ENCODE results near the gene PSRC1. TPM values are rescaled to one million over a fixed set of nuclear protein-coding genes. Genes with fewer than 3 reads are reported as not detected.
A peak's percentile ranks its signal among the peaks of the same experiment; 100 is the strongest.

Gene PSRC1
- total RNA-seq, 1 experiment from 2014 or later: 68.4 TPM

DNA sequence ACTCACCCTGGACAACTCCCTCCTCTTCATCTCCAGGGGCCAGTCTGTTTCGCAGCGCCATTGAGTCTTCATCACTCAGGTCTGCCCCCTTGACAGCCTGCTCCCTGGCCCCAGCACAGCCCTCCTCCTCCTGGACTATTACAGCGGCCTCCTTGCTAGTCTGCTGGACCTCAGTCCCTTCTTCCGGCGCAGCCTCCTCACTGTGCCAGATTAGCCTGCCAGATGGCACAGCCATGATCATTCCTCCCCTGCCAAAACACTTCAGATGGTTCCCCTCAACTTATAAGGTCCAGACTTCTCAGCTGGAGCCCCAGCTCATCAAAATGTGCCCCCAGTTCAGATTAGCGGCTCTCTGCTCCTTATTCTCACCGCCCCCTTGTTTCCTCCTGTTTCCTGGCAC lies 40.6 kb downstream of the PSRC1 start (continued):
- TF ChIP-seq ARID4B (CRISPR knock-in tag; IDR thresholded peaks at IDR 0.05; ENCODE audit: borderline replicate concordance) (no peak), ZNF121 (CRISPR knock-in tag; IDR thresholded peaks at IDR 0.05) (no peak), RELA (CRISPR knock-in tag; IDR thresholded peaks at IDR 0.05; ENCODE audit: borderline replicate concordance) (no peak), PRDM15 (CRISPR knock-in tag; IDR thresholded peaks at IDR 0.05) (no peak), ZNF317 (CRISPR knock-in tag; IDR thresholded peaks at IDR 0.05; ENCODE audit: borderline replicate concordance, low read depth) (no peak), ZNF232 (CRISPR knock-in tag; IDR thresholded peaks at IDR 0.05) (no peak)
- TF ChIP-seq, protein P1, sequence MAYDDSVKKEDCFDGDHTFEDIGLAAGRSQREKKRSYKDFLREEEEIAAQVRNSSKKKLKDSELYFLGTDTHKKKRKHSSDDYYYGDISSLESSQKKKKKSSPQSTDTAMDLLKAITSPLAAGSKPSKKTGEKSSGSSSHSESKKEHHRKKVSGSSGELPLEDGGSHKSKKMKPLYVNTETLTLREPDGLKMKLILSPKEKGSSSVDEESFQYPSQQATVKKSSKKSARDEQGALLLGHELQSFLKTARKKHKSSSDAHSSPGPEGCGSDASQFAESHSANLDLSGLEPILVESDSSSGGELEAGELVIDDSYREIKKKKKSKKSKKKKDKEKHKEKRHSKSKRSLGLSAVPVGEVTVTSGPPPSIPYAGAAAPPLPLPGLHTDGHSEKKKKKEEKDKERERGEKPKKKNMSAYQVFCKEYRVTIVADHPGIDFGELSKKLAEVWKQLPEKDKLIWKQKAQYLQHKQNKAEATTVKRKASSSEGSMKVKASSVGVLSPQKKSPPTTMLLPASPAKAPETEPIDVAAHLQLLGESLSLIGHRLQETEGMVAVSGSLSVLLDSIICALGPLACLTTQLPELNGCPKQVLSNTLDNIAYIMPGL (CRISPR knock-in tag; IDR thresholded peaks at IDR 0.05): no peak
- TF ChIP-seq, protein P2, sequence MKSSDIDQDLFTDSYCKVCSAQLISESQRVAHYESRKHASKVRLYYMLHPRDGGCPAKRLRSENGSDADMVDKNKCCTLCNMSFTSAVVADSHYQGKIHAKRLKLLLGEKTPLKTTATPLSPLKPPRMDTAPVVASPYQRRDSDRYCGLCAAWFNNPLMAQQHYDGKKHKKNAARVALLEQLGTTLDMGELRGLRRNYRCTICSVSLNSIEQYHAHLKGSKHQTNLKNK (CRISPR knock-in tag; IDR thresholded peaks at IDR 0.05): no peak

DNA sequence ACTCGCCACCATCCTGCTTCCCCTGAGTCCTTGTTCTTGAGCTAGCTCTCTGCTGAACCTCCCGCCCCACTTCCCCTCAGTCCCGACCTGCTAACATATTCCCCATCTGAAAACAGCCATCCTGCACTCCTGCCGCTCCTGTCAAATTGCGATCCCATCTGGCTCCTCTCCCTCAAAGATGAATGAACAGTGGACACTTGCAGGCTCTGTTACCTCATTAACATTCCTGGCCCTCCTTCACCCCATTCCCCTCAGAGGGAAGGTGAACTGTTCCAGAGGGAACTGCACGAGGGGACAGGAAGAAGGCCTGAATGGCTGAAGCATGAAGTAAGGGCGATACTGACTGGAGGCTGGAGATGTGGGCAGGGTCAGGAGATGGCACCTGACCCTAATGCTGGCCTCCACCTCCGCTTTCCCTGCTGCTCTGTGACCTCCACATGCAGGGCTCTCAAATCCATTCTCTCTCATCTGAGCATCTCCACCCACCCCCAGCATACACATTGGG lies 41.1 kb downstream of the PSRC1 start:
- H3K4me3 Mint-ChIP-seq: peak overlapping the region; percentile 18
- CTCF ChIA-PET: interaction anchor here (0.7 to 5.2 kb wide), 5 partner anchors 7 to 51 kb away, joined by 3 to 109 read pairs (median 51); partner anchors contain the start of gene CELSR2
- TF ChIP-seq EMX1 (CRISPR knock-in tag; IDR thresholded peaks at IDR 0.05) (0 out of 2 replicates have a peak, but pooled peaks have one; percentile 13), KAT7 (CRISPR knock-in tag; IDR thresholded peaks at IDR 0.05; ENCODE audit: borderline replicate concordance) (no peak), NFE2L1 (CRISPR knock-in tag; IDR thresholded peaks at IDR 0.05) (no peak)
- DNase-seq (ENCODE audit: low spot score): no peak
- H3K27me3 Mint-ChIP-seq (ENCODE audit: low read depth): peaks cover 6% of the 10 kb centered on the region
- POLR2A ChIA-PET: no interaction called here
- no peak for ATAC-seq
- H3K9me3 Mint-ChIP-seq: no peaks in the 10 kb centered on the region
- H3K36me3 Mint-ChIP-seq: peaks cover 11% of the 10 kb centered on the region
- peaks cover 57% of the 10 kb centered on the region for H3K4me1 Mint-ChIP-seq
- H3K27ac Mint-ChIP-seq: no peak overlapping the region

DNA sequence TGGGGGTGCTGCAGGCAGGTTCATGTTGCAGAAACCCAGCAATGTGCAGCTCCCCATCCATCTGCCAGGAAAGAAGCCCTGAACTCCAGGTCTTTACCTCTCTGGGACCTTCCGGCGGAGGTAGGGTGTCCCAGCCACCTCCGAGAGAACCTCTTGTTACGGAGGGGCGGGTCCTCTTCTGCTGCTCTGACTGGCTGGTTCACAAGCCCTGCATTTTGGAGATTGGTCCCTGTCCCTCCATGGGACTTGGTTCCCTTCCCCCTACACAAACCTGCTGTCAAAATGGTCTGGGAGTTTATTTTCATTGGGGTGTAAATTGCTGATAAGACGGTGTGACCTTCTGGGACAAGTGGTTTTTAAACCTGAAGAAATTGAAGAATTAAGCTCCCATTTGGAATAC lies 41.6 kb downstream of the PSRC1 start:
- Mint-ChIP-seq H3K9me3 (no peaks in the 10 kb centered on the region), H3K27ac (no peak overlapping the region), H3K4me3 (peak overlapping the region; percentile 12; the same call in 1 of the 2 replicates), H3K36me3 (peaks cover 16% of the 10 kb centered on the region), H3K27me3 (ENCODE audit: low read depth) (peaks cover under 1% of the 10 kb centered on the region; the same call in 1 of the 2 replicates), H3K4me1 (peaks cover 54% of the 10 kb centered on the region)
- DNase-seq (ENCODE audit: low spot score) (no peak), ATAC-seq (peak; percentile 22)
- ChIA-PET CTCF (interaction anchor here (0.7 to 5.2 kb wide), 7 partner anchors 7 to 50 kb away, joined by 3 to 109 read pairs (median 35); partner anchors contain the start of gene CELSR2), POLR2A (interaction anchor here (0.6 to 3.6 kb wide), 3 partner anchors 8 to 27 kb away, joined by 3 to 31 read pairs (median 21); partner anchors contain the start of genes CELSR2 and SARS1)
- TF ChIP-seq, protein P3, sequence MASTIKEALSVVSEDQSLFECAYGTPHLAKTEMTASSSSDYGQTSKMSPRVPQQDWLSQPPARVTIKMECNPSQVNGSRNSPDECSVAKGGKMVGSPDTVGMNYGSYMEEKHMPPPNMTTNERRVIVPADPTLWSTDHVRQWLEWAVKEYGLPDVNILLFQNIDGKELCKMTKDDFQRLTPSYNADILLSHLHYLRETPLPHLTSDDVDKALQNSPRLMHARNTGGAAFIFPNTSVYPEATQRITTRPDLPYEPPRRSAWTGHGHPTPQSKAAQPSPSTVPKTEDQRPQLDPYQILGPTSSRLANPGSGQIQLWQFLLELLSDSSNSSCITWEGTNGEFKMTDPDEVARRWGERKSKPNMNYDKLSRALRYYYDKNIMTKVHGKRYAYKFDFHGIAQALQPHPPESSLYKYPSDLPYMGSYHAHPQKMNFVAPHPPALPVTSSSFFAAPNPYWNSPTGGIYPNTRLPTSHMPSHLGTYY (CRISPR knock-in tag; IDR thresholded peaks at IDR 0.05): 0 out of 2 replicates have a peak, but pooled peaks have one; percentile 23
- no peak for TF ChIP-seq SP1 (CRISPR knock-in tag; conservative IDR thresholded peaks at IDR 0.05)
